NCI-H69 (cell line): ENCODE data around the gene PTH1R.

Experiments used
- DNase-seq: peaks from one replicate; lab custom pipeline; 2025; lab: John Stamatoyannopoulos, UW

Gene PTH1R

DNA sequence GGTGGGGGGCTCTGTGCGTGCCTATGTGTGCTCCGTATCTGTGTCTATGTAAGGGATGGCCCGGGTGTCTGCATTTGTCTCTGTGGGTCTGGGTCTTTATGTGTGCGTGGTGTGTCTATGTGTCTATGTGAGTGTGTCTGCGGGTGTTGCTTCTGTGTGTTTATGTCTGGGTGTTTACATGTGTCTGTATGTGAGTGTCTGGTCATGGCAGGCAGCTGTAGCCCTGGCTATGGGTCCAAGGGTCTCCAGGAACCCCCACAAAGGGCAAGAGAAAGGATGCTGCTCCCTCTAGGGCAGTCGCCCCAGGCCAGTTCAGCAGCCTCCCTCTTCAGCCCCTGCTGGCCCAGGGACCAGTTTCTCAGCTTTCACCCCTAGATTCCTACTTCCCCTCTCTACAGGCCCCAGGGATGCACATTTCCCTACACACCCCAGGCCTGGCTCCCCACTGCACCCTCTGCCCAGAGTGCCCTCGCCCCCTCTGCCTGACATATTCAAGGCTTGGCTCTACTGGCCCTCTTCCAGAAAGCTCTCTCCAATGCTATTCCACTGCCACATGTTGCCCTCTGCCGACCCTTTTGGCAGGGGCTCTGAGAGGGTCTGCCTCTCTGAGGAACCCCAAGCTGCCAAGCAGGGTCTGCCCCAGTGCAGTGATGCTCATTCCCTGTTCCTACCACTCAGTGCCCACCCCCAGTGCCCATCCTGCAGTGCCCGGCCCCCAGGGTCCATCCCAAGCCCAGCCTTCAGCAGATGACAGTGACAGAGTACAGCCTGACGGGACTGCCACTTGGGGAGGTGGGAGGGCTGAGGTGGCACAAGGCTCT lies 13.2 kb upstream of the PTH1R start:
- DNase-seq: no peak

DNA sequence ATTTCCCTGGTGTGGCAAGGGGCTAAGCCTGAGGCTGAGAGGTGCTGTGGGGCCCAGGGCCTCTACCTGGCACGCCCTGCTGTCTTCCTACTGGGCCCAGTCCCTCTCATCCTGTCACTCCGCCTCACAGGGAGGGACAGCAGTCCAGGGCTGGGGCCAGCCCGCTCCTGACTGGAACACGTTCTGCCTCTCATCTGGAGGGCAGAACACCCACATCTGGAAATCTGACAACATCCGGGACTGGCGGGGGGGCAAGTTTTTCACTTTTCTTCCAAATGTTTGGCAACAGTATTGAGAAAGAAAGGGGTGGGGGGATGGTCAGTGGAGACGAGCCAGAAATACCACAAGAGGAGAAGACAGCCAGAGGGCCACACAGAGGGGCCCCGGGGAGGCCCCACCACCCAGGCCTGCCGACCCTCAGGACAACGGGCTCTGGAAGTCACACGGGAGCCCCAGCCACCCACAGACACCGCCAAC lies 12.5 kb upstream of the PTH1R start:
- DNase-seq: no peak

DNA sequence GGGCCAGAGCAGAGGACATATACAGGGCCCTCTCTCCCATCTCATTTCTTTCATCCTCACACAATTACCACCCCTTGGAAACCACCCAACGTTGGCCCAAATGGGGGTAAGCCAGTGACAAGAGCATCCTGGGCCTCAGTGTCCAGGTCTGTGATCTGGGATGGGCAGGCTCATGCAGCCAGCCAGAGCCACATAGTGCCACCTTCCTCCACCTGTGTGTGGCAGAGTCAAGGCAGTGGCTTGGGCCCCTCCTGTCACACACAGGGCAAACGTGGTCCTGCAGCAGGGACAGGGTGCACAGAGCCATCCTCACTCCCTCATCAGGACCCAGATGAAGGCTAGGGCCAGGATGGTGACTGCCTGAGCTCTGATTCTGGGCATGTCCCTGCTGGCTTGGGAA lies 12.0 kb upstream of the PTH1R start:
- no peak for DNase-seq

DNA sequence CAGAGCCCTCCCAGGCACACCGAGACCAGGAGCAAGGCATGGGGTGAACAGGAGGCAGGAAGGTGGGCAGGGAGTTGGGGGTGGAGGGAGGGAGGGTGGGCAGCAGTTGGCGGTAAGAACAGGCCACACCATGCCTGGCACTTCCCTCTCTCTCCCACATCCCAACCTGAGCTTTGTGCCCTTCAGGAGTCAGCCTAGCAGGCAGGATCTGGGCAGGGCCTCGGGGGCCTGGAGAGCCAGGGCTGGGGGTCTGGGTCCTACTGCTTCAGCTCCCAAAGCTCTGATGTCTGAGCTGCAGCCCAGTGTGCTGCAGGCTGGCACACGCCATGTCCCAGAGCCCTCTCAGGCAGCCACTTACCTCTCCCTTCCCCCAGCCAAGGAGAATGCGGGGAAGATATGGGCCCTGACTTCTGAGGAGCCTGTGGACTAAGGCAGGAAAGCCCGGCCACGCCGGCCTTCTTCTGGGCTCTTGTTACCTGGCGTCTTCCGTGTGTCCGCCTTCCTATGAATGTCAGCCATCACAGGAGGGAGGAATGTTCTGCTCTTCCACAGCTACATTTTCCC lies 11.4 kb upstream of the PTH1R start:
- no peak for DNase-seq

DNA sequence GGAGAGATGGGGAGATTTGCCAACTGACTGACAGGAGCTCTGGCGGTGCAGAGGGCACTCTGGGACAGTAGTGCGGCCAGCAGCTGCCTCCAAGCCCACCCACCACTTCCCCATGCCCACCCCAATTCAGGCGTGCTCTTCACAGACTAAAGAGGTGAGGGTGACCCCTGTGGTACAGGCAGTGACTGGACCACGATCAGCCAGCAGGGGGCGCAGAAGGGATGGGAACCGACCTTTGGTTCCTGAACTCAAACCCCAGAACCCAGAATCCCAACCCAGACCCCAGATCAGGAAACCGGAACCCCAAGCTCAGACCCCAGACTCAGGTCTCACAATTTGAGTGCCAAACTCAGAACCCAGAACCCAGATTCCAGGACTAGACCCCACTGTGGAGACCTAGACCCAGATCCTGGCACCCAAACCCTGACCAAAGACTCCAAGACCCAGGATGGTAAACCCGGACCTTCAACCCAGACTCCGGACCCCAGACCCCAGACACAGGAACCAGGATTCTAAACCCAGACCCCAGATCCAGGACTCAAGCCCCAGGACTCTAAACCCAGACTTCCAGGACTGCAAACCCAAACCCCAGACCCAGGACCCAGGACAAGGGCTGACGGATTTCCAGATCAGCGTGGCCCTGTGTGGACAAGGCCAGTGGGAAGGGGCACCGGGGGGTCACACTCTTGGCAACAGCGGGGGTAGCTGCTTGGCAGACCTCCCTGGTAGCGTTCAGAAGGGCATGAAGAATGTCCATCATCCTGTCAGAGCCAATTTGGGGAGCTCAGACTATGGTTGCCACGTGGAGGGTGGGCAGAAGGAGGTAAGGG lies 10.6 kb upstream of the PTH1R start:
- DNase-seq: peak; percentile 35

DNA sequence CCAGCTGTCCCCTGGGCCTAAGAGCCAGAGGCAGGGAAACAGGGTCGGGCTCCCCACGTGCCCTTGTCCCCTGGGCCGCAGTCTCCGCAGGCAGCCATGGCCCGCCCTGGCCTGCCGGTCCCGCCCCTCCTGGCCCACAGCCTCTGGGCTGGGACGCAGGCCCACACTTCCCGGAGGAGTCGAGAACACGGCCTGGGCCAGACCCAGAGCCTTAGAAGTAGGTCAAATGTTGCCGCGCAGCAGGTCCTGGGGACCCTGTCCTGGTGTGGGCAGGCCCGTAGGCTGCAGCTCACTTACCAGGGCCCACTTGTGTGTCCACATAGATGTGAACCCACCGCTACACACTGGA lies 10.0 kb upstream of the PTH1R start:
- DNase-seq: no peak

DNA sequence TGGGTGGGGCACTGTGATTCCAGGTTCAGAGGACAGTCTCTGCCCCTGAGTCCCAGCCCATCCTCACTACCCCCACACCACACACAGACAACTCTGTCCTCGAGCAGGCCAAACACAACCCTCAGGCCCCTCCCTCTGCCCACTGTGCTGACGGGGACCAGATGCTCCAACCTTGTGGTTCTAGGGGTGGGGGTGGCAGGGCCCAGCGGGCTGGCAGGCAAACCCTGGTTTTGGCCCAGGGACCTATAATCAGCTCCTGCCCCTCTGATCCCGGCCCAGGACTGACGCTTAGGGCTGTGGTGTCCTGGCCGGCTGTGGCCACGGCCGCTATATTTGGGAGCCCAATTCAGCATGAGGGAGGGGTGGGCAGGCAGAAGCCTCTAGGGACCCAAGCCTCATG lies 9.2 kb upstream of the PTH1R start:
- DNase-seq: no peak

DNA sequence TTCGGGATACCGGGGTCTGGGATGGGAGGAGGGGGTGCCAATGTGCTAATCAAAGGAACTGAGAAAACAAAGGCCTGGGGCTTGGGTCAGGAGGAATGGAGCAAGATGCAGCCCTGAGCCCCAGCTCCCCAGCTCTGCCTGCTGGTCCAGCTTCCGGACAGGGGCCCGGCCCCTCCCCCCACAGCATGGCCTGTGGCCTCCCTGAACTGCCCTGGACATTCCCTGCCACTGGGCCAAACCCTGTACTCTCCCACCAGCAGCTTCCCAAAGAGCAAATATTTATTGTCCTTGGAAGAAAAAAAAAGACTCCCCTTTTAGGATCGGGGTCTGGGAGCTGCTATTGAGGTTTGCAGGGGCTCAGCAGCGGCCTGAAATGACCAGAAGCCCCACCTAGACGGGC lies 8.6 kb upstream of the PTH1R start:
- DNase-seq: no peak

DNA sequence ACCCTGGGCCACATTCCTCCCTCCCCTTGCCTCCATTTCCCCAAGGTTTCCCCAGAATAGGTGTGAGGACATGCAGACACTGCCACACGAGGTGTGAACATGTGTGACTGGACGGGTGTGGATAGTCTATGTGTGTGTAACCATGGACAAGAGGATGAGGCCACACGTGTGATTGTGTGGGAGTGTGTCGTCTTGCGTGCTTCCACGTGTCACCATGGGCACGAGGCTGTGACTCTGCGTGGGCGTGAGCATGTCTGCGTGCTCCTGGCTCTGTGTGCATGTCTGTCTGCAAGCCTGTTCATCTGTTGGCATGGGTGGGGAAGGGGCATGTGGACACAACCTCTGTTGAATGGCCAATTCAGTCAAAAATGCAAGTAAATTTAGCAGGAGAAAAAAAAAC lies 8.1 kb upstream of the PTH1R start:
- no peak for DNase-seq

DNA sequence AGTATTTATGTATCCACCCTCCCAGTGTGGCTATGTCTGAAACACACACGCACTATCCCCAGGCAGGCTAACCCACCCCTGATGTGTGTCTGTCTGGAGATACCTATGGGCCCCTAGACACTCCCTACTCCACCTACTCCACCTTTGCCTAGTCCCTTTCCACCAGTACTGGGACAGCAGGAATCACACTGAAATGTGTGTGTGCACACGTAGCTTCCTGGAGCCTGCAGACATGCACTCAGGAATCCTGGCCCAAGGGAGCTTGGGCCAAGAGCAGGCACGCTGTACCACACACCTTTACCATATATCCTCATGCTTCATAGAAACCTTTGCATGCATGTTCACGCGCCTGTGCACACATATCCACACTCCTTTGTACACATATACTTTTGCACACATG lies 6.9 kb upstream of the PTH1R start:
- DNase-seq: no peak

DNA sequence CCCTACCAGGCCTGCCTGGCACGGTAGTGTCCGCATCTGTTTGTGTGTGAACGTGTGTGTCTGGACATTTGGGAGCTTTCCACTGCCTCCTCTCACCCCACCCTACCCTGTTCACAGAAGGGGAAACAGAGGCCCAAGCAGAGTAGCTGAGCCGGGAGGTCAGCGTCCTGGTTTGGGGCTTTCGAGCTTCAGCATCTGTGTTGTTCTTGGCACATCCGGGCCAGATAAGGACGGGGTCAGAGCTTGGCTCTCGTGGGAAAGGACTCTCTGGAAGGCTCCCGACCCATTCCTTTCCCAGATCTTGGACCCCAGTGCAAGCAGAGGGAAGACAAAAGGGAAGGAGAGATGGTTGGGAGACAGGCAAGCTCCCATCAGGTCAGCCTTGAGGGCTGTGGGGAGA lies 6.3 kb upstream of the PTH1R start:
- DNase-seq: no peak

DNA sequence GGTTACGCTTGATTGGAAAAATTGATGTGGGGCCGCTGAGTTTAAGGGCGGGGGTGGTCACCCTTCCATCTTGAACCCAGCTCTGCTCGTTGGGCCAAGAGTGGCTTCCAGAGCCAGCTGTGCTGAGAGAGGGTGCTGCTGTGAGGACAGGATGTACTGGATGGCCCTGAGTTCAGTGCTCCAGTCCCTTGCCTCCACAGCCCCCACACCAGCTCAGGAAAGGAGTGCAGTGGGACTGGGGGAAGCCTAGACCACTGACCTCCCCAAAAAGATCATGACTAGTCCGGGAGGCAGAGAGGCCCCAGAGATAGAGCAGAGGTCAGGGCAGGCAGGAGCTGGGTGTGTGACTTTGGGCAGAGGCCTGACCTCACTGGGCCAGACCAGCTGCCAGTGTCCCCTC lies 4.0 kb upstream of the PTH1R start:
- DNase-seq: no peak

DNA sequence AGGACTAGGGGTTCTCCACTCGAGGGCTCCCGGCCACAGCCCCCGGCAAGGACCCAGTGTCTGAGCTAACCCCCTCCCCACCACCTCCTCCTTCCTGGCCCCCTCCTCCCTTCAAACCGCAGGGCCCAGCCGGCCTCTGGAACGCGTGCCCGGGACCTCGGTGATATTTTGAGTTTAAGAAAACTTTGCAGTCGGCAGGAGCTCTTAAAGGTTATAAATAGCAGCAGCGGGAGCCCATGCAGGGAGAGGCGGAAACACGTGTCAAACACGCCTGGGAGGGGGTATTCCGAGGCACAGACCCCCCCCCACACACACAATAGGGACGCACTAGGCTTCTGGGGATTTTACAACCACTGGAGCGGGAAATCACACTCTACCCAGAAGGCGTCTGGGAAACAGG lies 3.1 kb upstream of the PTH1R start:
- DNase-seq: no peak

DNA sequence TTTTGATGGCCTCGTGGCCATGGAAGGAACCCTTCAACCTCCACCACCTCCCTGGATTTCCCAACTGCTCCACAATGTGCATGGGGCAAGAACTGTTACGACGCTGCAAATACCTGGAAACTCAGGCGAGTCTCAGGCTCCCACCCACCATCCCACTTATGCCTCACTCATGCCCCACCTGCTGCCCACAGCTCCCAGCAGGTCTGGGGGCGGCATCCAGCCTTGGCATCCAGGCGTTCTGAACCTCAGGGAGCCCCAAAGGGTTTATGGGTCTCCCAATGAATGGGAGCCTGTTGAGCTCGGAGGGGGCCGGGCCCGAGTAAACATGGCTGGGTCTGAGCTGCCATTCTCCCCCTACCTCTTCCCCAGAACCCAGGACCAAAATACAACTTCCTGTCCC lies 2.0 kb upstream of the PTH1R start:
- DNase-seq: no peak

DNA sequence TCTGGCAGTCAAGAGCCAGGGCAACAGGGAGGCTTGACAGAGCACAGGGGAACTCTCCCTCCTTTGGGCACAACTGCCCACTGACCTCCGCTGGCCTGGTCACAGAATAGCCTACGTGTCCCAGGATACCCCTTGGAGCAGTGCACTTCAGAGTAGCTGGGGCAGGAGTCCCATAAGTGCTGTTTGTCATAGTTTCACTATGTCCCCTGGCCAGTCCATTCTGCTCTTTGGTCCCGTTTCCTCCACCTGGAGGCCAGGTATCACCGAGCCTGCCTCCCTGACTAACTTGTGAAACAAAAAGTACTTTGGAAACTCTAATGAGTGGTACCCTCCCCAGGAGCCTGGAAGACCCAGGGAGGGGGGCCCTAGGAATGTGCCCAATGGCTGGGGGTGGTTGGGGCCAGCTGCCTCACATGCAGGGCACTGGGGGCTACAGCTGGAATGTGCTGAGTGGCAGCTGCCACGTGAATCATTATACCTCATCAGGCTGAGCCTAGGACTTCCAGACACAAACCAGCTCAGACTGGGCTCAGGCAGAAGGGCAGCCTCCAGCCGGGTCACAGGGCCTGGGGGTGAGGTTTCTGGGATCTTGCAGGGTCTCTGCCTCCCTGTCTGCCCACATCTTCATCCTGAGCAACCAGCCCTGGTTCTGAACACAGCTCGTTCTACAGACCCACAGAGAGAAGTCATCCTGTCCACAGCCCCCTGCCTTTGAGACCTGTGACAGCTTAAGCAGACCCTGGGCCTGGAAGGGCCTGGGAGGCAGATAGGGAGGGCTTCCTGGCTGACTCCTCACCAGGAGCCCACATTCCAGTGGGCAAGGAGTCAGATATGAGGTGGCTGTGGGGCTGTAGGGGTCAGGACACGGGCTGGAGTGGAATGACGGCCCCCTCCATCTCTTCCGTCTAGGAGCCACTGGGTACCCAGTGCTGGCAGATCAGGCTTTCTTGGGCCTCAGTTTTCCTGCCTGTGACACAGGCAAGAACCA lies 914 bp upstream of the PTH1R start:
- DNase-seq: no peak

DNA sequence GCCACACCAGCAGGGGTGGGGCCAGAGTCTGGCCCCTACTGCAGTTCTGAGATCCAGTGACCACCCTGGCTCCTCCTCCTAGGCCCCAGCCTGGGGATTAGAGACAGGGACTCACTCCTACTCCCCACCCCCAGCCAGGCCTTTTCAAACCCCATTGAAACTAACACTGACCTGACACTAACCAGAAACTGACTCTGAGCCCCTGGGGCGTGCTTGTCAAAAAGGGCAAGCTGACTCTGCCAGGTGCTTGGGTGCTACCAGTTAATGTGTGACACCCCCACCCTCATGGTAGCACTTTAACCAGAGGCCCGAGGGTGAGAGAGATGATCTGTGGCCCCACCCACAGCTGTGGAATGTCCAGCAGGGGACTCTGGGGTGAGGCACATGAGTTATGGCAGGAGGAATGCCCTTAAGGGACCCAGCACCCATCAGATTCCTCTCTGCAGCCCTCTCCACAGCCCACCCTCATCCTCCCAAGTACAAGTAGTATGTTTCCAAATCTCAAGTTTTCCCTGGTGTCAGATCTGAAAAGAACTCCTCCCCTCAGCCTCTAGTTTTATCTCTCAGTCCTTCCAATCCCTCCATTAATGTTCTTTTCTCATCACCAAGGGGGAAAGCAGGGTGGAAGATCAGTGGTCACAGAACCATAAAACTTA lies 1.4 kb downstream of the PTH1R start:
- no peak for DNase-seq

DNA sequence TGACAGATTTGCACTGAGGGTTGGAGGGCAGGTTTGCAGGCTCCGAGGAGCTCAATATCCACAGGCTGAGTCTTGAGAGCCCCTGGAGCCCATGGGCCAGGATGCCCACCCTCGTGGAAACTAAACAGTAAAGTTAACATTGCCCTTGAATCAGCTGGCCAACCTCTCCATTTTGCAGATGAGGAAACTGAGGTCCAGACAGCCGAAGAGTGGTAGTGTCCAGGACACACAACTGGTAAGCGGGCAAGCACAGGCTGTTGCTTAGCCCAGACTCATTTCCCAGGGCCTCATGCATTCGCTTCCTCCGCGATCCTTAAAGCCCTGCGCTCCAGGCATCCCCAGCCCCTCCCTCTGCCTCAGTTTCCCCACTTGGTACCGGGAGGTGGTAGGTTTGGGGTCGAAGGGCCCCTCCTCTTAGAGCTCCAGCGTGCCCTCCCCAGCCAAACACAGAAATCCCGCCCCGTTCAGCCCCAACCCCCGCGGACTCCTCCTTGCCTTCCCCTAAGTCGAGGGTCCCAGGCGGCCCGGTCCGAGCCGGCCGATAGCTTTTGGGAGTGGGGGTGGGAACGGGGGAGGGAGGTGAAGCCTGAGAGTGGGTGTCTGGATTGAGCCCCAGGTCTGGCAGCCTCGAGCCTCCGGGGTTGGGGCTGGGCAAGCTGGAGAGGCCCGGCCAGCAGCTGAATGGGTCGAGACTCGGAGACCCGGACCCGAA lies 3.5 kb downstream of the PTH1R start:
- DNase-seq: no peak

DNA sequence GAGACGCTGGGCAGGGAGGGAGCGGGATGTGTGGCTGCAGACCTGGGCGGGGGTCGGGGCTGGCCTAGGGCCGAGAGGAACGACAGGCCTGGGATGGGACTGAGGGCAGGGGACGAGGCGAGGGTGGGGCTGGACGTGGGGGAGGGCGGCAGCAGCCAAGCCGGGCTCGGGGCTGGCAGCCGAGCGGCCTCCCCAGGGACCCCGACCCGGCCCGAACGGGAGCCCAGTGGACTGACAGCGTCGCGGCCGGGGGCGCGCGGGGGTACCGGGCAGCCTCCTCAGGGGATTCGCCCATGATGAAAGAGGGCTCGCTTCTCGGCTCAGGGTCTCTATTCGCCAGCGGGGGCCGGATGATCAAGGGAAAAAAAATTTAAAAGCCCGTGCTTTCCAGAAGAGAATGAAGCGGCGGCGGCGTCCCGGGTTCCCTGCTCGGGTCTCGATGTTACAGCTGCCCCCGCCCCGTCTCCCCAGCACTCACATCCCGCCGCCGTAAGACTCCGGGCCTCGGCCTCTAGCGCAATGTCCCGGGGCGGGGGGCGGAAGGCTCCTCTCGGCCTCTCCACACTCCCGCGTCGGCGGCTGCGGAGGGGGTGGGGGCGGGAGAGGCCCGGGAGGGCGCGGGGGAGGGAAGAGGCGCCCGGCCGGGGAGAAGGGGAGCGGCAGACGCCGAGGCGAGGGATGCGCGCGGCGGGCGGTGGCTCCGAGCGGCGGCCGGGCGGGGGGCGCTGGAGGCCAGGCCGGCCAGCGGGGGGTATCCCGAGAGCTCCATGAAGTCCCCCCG lies 4.3 kb downstream of the PTH1R start:
- peak; percentile 43 for DNase-seq

DNA sequence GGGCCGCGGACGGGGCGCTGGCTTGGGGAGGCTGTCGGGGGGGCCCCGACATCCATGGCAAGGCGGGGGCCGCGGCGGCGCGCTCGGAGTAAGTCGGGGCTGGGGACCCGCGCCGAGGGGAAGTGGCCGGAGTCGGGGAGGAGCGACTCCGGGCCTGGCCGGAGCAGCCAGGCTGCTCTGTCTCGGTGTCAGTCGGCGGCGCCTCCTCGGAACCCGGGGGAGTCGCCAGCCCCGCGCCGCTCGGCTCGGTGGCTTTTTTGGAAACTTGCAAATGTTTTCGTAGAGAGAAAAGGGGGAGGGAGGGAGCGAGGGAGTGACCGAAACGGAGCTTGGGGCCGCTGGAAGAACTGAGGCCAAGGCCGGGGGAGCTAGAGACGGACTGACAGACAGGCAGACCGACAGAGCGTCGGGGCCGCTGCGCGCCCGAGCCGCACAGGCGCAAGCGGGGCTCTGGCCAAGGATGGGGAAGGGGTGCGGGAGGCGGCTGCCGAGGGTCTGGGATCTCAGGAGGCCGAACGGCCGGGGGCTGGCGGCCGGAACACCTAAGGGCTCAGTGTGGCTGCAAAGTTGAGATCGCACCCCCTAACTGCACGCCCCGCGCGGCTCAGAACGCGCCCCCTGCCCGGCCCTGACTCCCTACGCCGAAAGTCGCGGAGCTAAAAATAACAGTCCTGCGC lies 5.0 kb downstream of the PTH1R start:
- DNase-seq: peak; percentile 26
